GM12878 (cell line): ENCODE data around the gene HYOU1. TPM values are rescaled to one million over a fixed set of nuclear protein-coding genes. Genes with fewer than 3 reads are reported as not detected.

Experiments
- ASH2L ChIP-seq: fragments of 300-600, 200-600 bp; sonication (generic); IDR thresholded peaks from 2 replicates; pipeline ENCODE4 v1.6.1; 2017; ENCODE audit warnings: low read depth, mild to moderate bottlenecking, borderline replicate concordance
- ATF7 ChIP-seq: fragments of 450-650 bp; IDR thresholded peaks from 2 replicates; pipeline ENCODE4 v1.6.1; 2016; ENCODE audit warnings: low read depth, mild to moderate bottlenecking
- BACH1 ChIP-seq: fragments of 450-650 bp; IDR thresholded peaks from 2 replicates; pipeline ENCODE4 v1.6.1; 2017; ENCODE audit warnings: mild to moderate bottlenecking, borderline replicate concordance
- BMI1 ChIP-seq: fragments of 450-650 bp; IDR thresholded peaks from 2 replicates; pipeline ENCODE4 v1.6.1; 2016; ENCODE audit warnings: mild to moderate bottlenecking, moderate library complexity, borderline replicate concordance
- CEBPB ChIP-seq, 2 experiments: fragments of 150-350 bp in 1 of 2; IDR thresholded peaks; 2 replicates each; pipeline ENCODE4 v1.6.1; 2012 to 2014; ENCODE audit warnings: low read depth in 2 of 2, low read length in 2 of 2, borderline replicate concordance in 1 of 2, inconsistent platforms in 1 of 2
- CHD1 ChIP-seq: IDR thresholded peaks from 2 replicates; pipeline ENCODE4 v1.6.1; 2012; ENCODE audit warnings: low read depth, low read length, improper control_type of control experiment
- CREB1 ChIP-seq: IDR thresholded peaks from 2 replicates; pipeline ENCODE4 v1.6.1; 2012; ENCODE audit warnings: low read depth, mild to moderate bottlenecking, inconsistent platforms
- EP300 ChIP-seq, 2 experiments: fragments of 150-350 bp in 1 of 2; IDR thresholded peaks; 2 replicates each; pipeline ENCODE4 v1.6.1; 2011 to 2012; ENCODE audit warnings: low read depth in 2 of 2, low read length in 2 of 2, borderline replicate concordance in 1 of 2, improper control_type of control experiment in 1 of 2, inconsistent platforms in 1 of 2; ENCODE audit not compliant: control insufficient read depth in 1 of 2
- ETV6 ChIP-seq, 2 experiments: fragments of 450-650 bp in 1 of 2; IDR thresholded peaks in 1 of 2; conservative IDR thresholded peaks in 1 of 2; 2 replicates each; pipeline ENCODE4 v1.6.1; 2014; ENCODE audit warnings: antibody characterized with exemption in 1 of 2, borderline replicate concordance in 1 of 2, low read depth in 1 of 2, mild to moderate bottlenecking in 1 of 2, moderate library complexity in 1 of 2
- FOXK2 ChIP-seq: fragments of 450-650 bp; IDR thresholded peaks from 2 replicates; pipeline ENCODE4 v1.6.1; 2017; ENCODE audit warnings: mild to moderate bottlenecking, moderate library complexity
- FOXM1 ChIP-seq: IDR thresholded peaks from 2 replicates; pipeline ENCODE4 v1.6.1; 2012; ENCODE audit warnings: low read depth, mild to moderate bottlenecking, inconsistent platforms, low read length, moderate library complexity
- KDM1A ChIP-seq: fragments of 200-600 bp; sonication (generic); IDR thresholded peaks from 2 replicates; pipeline ENCODE4 v1.6.1; 2016; ENCODE audit warnings: borderline replicate concordance
- MTA3 ChIP-seq: IDR thresholded peaks from 2 replicates; pipeline ENCODE4 v1.6.1; 2012; ENCODE audit warnings: low read length, inconsistent platforms, borderline replicate concordance
- POLR2AphosphoS2 ChIP-seq: IDR thresholded peaks from 2 replicates; pipeline ENCODE4 v1.6.1; 2011; ENCODE audit warnings: low read depth, mild to moderate bottlenecking, low read length, improper control_type of control experiment, moderate library complexity
- POLR2AphosphoS5 ChIP-seq: IDR thresholded peaks from 2 replicates; pipeline ENCODE4 v1.6.1; 2011; ENCODE audit warnings: mild to moderate bottlenecking, low read length, inconsistent platforms
- SIN3A ChIP-seq: IDR thresholded peaks from 2 replicates; pipeline ENCODE4 v1.6.1; 2012; ENCODE audit warnings: low read depth, low read length, improper control_type of control experiment
- SMARCA5 ChIP-seq: fragments of 450-650 bp; IDR thresholded peaks from 2 replicates; pipeline ENCODE4 v1.6.1; 2017; ENCODE audit warnings: mild to moderate bottlenecking
- SMC3 ChIP-seq: IDR thresholded peaks from 2 replicates; pipeline ENCODE4 v1.6.1; 2011; ENCODE audit warnings: low read length, improper control_type of control experiment, borderline replicate concordance
- SP1 ChIP-seq: IDR thresholded peaks from one replicate; pipeline ENCODE4 v1.6.1; 2011; ENCODE audit warnings: low read depth, low read length
- SRF ChIP-seq, 2 experiments: IDR thresholded peaks; 2 replicates each; pipeline ENCODE4 v1.6.1; 2011; ENCODE audit warnings: low read depth in 2 of 2, low read length in 2 of 2, mild to moderate bottlenecking in 1 of 2, moderate library complexity in 1 of 2
- TARDBP ChIP-seq: IDR thresholded peaks from 2 replicates; pipeline ENCODE4 v1.6.1; 2016; ENCODE audit warnings: borderline replicate concordance
- YY1 ChIP-seq: IDR thresholded peaks from 2 replicates; pipeline ENCODE4 v1.6.1; 2011; ENCODE audit warnings: low read depth, mild to moderate bottlenecking, low read length
- polyA plus RNA-seq, 11 experiments: library from polyadenylated mRNA; depleted of rRNA in 4 of 11; unstranded in 6 of 11; stranded (reverse) in 5 of 11; fragments of >200 nt; fragmentation: Nextera tagmentation in 4 of 11; fragmentation: Illumina TruSeq in 1 of 11; extraction: Ambion mirVana in 4 of 11; extraction: Trizol in 1 of 11; gene quantifications; 1 replicate in 1 of 11; 2 replicates in 10 of 11; pipeline versions ENCODE4 v1.2.1 to v1.2.3, GENCODE V29; 2011 to 2016; ENCODE audit warnings: inconsistent platforms in 2 of 11, missing spikeins in 2 of 11, low read depth in 1 of 11
- total RNA-seq, 4 experiments: library from RNA; depleted of rRNA in 3 of 4; stranded (reverse); fragments of >200 nt in 3 of 4; fragmentation: Illumina TruSeq in 1 of 4; extraction: Trizol in 1 of 4; gene quantifications; 2 replicates each; pipeline versions ENCODE4 v1.2.1 to v1.2.3, GENCODE V29; 2013 to 2021
- TF ChIP-seq, protein P1 (sequence below): fragments of 450-650 bp; IDR thresholded peaks from 2 replicates; pipeline ENCODE4 v1.6.1; 2018; ENCODE audit warnings: borderline replicate concordance, mild to moderate bottlenecking; ENCODE audit not compliant: partially characterized antibody
- TF ChIP-seq, protein P2 (sequence below): fragments of 450-650 bp; IDR thresholded peaks from 2 replicates; pipeline ENCODE4 v1.6.1; 2017; ENCODE audit warnings: mild to moderate bottlenecking, moderate library complexity

The HYOU1 gene
- total and polyA plus RNA-seq, 10 of the 15 experiments (the other 5 are each of a cell fraction or from before 2014, with no cell fraction given): 15.4 to 157 (median 109) TPM

- TF ChIP-seq, protein P1, sequence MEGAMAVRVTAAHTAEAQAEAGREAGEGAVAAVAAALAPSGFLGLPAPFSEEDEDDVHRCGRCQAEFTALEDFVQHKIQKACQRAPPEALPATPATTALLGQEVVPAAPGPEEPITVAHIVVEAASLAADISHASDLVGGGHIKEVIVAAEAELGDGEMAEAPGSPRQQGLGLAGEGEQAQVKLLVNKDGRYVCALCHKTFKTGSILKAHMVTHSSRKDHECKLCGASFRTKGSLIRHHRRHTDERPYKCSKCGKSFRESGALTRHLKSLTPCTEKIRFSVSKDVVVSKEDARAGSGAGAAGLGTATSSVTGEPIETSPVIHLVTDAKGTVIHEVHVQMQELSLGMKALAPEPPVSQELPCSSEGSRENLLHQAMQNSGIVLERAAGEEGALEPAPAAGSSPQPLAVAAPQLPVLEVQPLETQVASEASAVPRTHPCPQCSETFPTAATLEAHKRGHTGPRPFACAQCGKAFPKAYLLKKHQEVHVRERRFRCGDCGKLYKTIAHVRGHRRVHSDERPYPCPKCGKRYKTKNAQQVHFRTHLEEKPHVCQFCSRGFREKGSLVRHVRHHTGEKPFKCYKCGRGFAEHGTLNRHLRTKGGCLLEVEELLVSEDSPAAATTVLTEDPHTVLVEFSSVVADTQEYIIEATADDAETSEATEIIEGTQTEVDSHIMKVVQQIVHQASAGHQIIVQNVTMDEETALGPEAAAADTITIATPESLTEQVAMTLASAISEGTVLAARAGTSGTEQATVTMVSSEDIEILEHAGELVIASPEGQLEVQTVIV: no peak
- TF ChIP-seq FOXK2 (no peak), MTA3 (no peak), EP300 (IDR thresholded peaks at IDR 0.05; ENCODE audit: borderline replicate concordance in 1 of 2, control insufficient read depth in 1 of 2, low read depth in 2 of 2, low read length in 2 of 2) (no peak), TARDBP (0 out of 2 replicates have a peak, but pooled peaks have one; percentile 25), CREB1 (0 out of 2 replicates have a peak, but pooled peaks have one; percentile 27), CEBPB (IDR thresholded peaks at IDR 0.05; ENCODE audit: borderline replicate concordance in 1 of 2, low read depth in 2 of 2, low read length in 2 of 2) (no peak), SIN3A (peak; percentile 55; the same call in 1 of the 2 replicates), KDM1A (no peak), SRF (IDR thresholded peaks at IDR 0.05; ENCODE audit: low read depth in 2 of 2, low read length in 2 of 2) (no peak), ETV6 (conservative IDR thresholded peaks at IDR 0.05 in 1 of 2, IDR thresholded peaks at IDR 0.05 in 1 of 2; ENCODE audit: borderline replicate concordance in 1 of 2, low read depth in 1 of 2) (no peak), YY1 (peak; percentile 81), SMARCA5 (no peak), FOXM1 (no peak), BMI1 (no peak), CHD1 (no peak), POLR2AphosphoS2 (no peak; the same call in 1 of the 2 replicates), BACH1 (no peak), SMC3 (no peak), ATF7 (no peak), ASH2L (no peak), POLR2AphosphoS5 (peak; percentile 71; the same call in 1 of the 2 replicates), SP1 (no peak)
- TF ChIP-seq, protein P2, sequence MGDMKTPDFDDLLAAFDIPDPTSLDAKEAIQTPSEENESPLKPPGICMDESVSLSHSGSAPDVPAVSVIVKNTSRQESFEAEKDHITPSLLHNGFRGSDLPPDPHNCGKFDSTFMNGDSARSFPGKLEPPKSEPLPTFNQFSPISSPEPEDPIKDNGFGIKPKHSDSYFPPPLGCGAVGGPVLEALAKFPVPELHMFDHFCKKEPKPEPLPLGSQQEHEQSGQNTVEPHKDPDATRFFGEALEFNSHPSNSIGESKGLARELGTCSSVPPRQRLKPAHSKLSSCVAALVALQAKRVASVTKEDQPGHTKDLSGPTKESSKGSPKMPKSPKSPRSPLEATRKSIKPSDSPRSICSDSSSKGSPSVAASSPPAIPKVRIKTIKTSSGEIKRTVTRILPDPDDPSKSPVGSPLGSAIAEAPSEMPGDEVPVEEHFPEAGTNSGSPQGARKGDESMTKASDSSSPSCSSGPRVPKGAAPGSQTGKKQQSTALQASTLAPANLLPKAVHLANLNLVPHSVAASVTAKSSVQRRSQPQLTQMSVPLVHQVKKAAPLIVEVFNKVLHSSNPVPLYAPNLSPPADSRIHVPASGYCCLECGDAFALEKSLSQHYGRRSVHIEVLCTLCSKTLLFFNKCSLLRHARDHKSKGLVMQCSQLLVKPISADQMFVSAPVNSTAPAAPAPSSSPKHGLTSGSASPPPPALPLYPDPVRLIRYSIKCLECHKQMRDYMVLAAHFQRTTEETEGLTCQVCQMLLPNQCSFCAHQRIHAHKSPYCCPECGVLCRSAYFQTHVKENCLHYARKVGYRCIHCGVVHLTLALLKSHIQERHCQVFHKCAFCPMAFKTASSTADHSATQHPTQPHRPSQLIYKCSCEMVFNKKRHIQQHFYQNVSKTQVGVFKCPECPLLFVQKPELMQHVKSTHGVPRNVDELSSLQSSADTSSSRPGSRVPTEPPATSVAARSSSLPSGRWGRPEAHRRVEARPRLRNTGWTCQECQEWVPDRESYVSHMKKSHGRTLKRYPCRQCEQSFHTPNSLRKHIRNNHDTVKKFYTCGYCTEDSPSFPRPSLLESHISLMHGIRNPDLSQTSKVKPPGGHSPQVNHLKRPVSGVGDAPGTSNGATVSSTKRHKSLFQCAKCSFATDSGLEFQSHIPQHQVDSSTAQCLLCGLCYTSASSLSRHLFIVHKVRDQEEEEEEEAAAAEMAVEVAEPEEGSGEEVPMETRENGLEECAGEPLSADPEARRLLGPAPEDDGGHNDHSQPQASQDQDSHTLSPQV: no peak
These were observed 59.2 kb downstream of the HYOU1 start, which contains the start of gene CENATAC (continued) for GRCh38 chr11:118997627-118998387.
